AG04450 (cell line): ENCODE results near the gene FNIP2. TPM values are rescaled to one million over a fixed set of nuclear protein-coding genes. Genes with fewer than 3 reads are reported as not detected.

ENCODE experiments used
- CTCF ChIA-PET: fragments of 300-600, 350-600 bp; formaldehyde crosslinking; extraction: SDS; loops from one replicate; lab custom pipeline; 2022; ENCODE audit warnings: antibody characterized with exemption, inconsistent platforms; lab: Charles Lee
- POLR2A ChIA-PET: fragments of 350-600 bp; formaldehyde crosslinking; extraction: SDS; loops from one replicate; lab custom pipeline; 2021; ENCODE audit warnings: antibody characterized with exemption, inconsistent platforms; lab: Yijun Ruan, JAX
- DNase-seq: peaks from one replicate; pipeline ENCODE4 v3.0.0-alpha.2; 2011; ENCODE audit warnings: low read depth, low spot score
- H3K27ac ChIP-seq: one replicate; pipeline ENCODE4 v1.5.1; 2012; ENCODE audit warnings: low read depth, low read length, control low read depth
- H3K27me3 ChIP-seq: one replicate; pipeline ENCODE4 v1.6.0; 2012; ENCODE audit warnings: low read length; ENCODE audit not compliant: control insufficient read depth, insufficient read depth
- H3K4me3 ChIP-seq: 2 replicates; pipeline ENCODE4 v1.5.1; 2011; ENCODE audit warnings: mild to moderate bottlenecking, low read depth, low read length, control low read depth
- H3K9me3 ChIP-seq: 2 replicates; pipeline ENCODE4 v1.5.1; 2012; ENCODE audit warnings: low read length; ENCODE audit not compliant: control insufficient read depth, insufficient read depth
- CTCF ChIP-seq: IDR thresholded peaks from 2 replicates; pipeline ENCODE4 v1.5.1; 2011; ENCODE audit warnings: low read depth, low read length, control low read depth, inconsistent platforms
- polyA plus RNA-seq: library from polyadenylated mRNA; depleted of rRNA; stranded (reverse); fragments of >200 nt; gene quantifications from 2 replicates; pipeline ENCODE4 v1.2.3, GENCODE V29; 2011

Gene FNIP2
- polyA plus RNA-seq, 1 experiment, result 8.4 TPM

- H3K27ac ChIP-seq, result no peak overlapping the region
- H3K4me3 ChIP-seq, result no peak overlapping the region
- no peak for DNase-seq
- no peaks in the 10 kb centered on the region for H3K9me3 ChIP-seq
- CTCF ChIA-PET, result no interaction called here
- POLR2A ChIA-PET, result no interaction called here
- no peaks in the 10 kb centered on the region for H3K27me3 ChIP-seq
- TF ChIP-seq CTCF, result no peak
Observed at GRCh38 chr4:158934996-158935669, 166.3 kb downstream of the FNIP2 start.

GRCh38 chr4:158936238-158936637 is 167.4 kb downstream of the FNIP2 start:
- no peak overlapping the region for H3K27ac ChIP-seq
- H3K27me3 ChIP-seq, result no peaks in the 10 kb centered on the region
- ChIA-PET POLR2A (no interaction called here), CTCF (no interaction called here)
- H3K9me3 ChIP-seq, result no peaks in the 10 kb centered on the region
- no peak for DNase-seq
- TF ChIP-seq CTCF, result no peak
- no peak overlapping the region for H3K4me3 ChIP-seq

GRCh38 chr4:158938220-158939044 is 169.6 kb downstream of the FNIP2 start:
- Histone ChIP-seq H3K9me3 (no peaks in the 10 kb centered on the region), H3K27ac (no peak overlapping the region), H3K4me3 (no peak overlapping the region), H3K27me3 (no peaks in the 10 kb centered on the region)
- TF ChIP-seq CTCF, result no peak
- no peak for DNase-seq
- ChIA-PET POLR2A (no interaction called here), CTCF (no interaction called here)

- ChIA-PET POLR2A (no interaction called here), CTCF (no interaction called here)
- Histone ChIP-seq H3K27me3 (no peaks in the 10 kb centered on the region), H3K4me3 (no peak overlapping the region), H3K27ac (no peak overlapping the region), H3K9me3 (no peaks in the 10 kb centered on the region)
- no peak for TF ChIP-seq CTCF
- no peak for DNase-seq
Observed at GRCh38 chr4:158940271-158940670, 171.4 kb downstream of the FNIP2 start.

GRCh38 chr4:158941321-158941720 is 172.5 kb downstream of the FNIP2 start:
- POLR2A ChIA-PET, result no interaction called here
- no peak for DNase-seq

More at GRCh38 chr4:158941321-158941720, 172.5 kb downstream of the FNIP2 start:
- Histone ChIP-seq H3K4me3 (no peak overlapping the region), H3K27ac (no peak overlapping the region), H3K9me3 (no peaks in the 10 kb centered on the region), H3K27me3 (no peaks in the 10 kb centered on the region)
- TF ChIP-seq CTCF, result no peak
- CTCF ChIA-PET, result interaction anchor here (0.6 kb wide), 1 partner anchor 20 kb away, joined by 3 read pairs; no protein-coding TSS in a partner anchor
